Right hindlimb (tissue), 1 donor: ENCODE measurements around the gene FAM53A.
"Not testable (repeated sequence)": the region's sequence is repeated elsewhere in the genome, so short reads cannot be mapped to it uniquely, and the experiment has no call there.

Experiments
- DNase-seq: peaks from one replicate; pipeline ENCODE4 v3.0.0-alpha.2; 2018

FAM53A gene

DNA sequence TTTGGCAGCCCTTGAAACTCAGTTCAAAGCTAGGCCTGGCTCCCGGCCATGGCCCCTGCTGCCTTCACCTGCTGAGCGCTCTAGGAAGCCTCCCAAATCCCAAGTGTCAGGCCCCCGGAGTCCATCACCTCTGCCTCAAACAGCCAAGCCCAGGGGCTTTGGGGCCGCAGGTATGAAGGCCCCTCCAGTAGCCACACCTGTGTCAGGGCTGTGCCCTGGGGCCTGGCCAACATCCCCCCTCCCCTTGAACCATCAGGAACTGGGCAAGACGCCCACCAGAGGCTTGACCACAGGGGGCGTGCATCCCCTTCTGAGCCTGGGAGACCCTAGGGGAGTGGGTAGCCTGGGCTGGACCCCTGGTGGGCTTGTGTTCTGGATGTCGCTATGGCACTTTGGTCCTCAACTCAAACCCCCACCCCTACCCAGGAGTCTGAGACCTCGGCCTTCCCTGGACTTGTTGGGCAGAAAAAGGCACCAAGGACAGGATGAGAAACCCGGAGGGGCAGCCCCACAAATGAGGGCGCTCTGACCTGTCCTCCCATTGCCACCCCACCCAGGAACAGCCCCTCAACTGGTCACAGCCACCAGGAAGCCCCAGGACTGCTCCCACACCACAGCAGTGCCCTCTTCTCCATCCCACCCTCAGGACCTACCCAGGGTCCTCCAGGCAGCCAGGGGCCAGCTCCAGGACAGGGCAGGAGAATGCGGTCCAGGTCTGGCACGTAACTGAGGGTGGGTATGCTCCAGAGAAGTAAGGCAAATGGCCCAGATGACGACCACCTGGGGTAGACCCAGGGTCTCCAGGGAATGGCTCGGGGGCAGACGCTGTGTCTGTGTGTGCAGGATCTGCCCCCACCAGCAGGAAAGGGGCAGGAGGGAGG lies 32.2 kb upstream of the FAM53A start:
- DNase-seq, result no peak

DNA sequence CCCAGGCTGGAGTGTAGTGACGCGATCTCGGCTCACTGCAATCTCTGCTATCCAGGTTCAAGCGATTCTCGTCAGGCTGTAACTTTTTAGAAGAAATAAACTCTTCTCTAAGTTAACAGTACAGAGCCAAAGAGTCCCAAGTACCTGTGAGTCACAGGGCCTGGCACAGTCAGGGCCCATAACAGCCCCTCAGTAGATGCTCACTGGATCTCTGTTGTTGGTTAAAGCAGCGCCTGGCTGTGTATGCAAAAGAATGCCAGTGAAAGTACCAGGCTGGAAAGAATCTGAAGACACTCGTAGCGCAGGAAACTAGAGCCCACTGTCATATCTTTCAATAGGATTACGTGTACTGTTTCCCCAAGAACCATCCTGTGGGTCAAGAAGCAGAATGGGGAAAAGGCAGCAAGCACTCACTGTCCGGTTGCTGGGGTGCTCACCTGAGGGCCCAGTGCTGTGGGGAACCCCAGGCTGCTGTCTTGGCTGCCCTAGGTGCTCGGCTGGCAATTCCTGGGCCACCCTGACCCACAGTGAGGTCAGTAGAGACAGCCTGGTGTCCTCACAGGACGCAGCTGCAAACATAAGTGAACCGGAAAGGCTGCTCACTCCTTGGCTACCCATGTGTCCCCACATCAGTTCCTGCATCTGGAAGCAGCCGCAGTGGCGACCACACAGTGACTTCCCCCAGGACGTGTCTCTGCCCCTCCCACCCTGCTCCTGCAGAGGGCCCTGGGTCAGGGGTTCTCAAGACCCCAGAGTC lies 31.1 kb upstream of the FAM53A start:
- no peak for DNase-seq

DNA sequence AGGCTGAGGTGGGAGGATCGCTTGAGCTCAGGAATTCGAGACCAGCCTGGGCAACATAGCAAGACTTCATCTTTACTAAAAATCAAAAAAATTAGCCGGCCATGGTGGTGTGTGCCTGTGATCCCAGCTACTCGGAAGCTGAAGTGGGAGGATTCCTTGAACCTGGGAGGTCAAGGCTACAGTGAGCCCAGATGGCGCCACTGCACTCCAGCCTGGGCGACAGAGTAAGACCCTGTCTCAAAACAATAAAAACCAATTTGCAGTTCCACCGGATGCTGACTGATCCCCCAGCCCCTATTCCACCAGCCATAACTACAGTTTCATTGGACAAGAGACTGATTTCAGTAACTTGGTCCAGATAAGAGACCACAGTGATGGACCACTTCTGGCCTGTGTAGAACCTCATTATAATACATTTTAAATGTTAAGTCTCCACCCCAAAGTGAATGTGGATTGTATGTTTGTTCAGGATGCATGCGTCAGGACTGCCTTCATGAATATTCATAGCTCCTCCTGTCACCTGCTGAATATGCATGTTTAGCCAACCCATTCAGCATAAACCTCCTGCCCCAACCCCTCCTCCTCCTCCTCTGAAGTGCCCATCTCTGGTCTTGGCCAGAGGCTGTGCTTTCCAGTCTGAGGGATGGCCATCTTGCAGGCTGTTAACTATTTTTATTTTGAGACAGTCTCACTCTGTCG lies 30.3 kb upstream of the FAM53A start:
- DNase-seq, result no peak

DNA sequence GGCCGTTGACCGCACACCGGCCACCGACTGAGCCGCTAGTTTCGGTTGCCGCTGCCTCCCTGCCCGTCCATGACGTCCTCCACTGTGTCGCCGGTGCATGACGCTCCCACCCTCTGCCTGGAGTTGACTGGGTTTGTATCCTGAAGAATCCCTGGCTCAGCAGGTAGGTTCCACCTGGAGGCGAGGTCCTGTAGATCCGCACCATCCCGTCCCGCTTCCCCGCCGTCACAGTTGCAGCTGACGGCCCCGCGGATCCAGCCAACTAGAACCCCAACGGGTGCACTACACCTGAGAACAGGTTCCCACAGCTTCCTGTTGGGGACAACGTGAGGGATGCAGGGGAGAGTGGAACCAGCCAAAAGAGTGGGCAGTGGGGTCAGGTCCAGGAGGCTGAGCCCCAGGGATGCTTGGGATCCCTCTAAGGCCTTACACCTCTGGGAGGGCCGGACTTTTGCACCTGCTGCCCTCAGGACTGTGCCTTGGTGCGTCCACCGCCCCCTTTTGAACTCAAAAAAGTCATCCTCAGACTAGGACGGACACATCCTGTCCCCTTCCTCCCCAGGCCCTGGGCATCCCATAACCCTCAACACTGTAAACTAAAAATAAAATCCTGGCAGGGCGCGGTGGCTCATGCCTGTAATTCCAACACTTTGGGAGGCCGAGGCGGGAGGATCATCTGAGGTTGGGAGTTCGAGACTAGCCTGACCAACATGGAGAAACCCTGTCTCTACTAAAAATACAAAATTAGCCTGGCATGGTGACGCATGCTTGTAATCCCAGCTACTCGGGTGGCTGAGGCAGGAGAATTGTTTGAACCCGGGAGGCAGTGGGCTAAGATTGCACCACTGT lies 29.1 kb upstream of the FAM53A start:
- DNase-seq, result no peak

DNA sequence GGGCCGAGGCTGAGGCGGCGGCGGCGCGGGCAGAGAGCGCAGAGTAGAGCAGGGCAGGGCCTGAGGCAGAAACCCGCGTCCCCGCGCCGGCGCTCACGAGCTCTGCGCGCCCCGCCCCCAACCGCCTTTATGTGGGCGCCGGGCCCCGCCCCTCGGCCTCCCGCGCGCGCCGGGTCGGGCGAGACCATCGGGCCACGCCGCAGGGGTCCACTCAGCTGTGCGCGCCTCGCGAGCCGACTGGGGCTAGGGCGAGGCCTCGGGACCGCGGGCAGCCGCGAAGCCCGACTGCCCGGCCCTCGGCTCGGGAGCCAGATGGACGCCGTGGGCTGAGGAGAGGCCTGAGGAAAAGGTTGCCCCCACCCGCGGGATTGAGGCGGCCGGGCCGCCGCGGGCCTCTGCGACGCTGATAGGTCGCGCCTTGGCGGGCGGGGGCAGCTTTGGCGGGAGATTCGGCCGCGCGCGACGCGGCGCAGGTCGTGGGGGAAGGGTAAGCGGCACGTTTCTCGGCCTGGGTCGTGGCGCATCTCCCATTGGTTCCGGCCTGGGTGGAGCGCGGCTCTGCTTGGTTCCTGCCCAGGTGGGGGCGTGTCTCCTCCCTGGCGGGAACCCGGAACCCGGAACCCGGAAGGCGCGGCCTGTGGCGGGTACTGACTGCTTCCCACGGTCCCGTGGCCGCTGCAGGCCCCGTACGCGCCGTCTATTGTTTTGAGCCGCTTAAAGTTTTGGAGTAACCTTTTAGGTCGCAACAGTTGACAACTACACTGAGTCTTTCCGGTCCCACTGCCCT lies 28.3 kb upstream of the FAM53A start, which contains the start of gene SLBP:
Gene SLBP (minus strand): TSS at position 104 of the 787 bp plus-strand sequence. CDS start 131 bp downstream, outside the sequence.
- DNase-seq, result peak; percentile 94

DNA sequence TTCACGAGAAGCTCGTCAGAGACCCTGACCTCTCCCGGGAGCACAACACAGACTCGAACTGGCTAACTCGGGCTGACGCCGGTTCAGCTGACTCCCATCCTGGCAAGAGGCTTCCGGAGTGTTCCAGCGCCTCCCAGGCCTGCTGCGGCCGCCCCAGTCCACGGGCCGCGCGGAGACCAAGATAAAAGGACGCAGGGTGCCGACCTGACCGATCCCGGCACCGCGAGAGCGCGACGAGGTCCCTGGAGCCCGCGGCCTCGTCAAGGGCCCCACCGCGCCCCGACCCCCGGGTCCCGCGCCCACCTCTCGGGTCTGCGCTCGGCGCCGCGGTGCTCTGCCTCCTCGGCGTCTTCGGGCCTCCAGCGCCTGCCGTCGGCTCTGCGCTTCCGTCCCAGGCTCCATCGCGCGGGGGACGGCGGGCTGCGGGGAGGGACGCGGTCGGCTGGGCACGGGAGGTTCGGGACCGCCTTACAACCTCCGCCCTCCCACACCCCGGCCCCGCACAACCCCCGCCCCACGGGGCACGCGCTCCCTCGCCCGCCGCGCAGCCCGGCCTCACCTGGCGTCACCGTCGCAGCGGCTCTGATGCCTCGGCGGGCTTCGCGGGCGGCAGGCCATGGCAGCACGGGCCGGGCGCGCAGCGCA lies 27.6 kb upstream of the FAM53A start:
- peak; percentile 64 for DNase-seq

DNA sequence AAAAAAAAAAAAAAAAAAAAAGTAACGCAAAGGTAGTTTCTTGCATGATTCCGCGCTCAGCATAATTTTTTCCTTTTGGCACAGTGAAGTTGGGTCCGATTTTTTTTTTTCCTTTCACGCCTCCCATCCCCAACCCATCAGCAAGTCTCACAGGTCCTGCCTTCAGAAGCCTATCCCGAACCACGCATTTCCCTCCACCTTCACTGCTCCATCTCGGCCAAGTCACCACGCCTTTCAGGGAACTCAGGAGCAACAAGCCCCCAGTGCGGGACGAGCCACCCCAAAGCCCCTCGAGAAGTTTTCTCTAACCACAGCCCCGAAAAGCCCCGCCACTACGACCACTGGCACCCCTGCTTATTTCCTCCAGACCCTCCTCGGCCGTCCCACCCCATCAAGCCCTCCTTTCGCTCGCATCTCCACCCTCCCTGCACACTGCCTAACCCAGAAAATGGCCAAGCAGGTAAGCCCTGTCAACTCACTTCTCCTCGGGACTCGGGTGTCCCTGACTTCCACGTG lies 27.0 kb upstream of the FAM53A start:
- DNase-seq, result no peak

DNA sequence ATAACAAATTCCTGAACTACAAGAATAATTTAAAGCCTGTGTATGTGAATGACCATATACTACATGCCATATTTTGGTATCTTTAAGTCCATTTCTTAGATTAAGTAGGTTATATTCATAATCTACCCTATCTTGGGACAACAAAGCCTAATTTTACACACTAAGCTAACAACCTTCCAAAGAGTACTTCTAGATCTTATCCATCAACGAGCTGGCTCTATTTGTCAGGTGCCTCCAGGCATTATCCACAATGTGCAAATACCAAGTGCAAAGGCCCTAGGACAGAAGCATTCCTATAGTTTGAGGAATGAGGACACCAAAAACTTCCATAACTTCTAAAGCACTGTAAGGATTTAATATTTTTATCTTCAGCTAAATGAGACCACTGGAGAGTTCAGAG lies 24.5 kb upstream of the FAM53A start:
- DNase-seq, result no peak

DNA sequence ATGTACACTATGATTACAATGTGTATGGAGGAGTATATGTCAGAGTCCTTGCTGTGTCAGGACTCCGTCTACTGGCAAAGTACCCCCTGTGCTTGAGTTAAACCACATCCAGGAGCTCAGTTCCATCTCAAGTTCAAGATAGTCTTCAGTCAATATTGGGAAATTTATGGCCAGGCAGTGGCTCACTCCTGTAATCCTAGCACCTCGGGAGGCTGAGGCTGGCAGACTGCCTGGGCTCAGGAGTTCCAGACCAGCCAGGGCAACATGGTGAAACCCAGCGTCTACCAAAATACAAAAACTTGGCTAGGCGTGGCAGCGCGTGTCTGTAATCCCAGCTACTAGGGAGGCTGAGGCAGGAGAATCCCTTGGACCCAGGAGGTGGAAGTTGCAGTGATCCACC lies 22.2 kb upstream of the FAM53A start:
- DNase-seq, result no peak

DNA sequence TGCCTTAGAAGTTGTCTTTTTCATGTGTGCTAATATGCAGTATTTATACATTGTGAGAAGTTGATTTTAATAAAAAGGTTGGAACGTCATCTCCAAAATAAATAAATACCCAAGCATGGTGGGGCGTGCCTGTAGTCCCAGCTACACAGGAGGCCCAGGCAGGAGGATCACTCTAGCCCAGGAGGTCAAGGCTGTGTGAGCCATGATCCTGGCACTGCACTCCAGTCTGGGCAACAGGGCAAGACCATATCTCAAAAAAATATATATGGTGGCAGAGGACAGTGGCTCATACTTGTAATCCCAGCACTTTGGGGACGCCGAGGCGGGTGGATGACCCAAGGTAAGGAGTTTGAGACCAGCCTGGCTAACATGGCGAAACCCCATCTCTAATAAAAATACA lies 21.6 kb upstream of the FAM53A start:
- no peak for DNase-seq

DNA sequence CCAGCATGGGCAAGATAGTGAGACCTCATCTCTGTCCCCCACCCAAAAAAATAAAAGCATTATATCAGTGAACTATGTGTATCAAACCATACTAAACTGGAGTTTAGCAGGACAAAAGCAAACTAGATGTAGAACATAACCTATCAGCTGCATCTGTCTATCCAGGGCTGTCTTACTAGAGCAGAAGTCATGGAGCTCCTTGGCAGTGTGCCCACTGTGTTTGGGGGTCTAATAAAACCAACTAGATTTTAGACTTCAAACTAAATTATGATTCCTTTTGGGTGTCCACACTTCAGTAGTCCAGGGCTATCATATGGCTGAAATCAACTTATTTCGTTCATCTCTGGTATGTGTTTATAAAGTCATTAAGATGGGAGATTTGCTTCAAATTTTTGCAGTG lies 19.8 kb upstream of the FAM53A start:
- DNase-seq, result no peak

DNA sequence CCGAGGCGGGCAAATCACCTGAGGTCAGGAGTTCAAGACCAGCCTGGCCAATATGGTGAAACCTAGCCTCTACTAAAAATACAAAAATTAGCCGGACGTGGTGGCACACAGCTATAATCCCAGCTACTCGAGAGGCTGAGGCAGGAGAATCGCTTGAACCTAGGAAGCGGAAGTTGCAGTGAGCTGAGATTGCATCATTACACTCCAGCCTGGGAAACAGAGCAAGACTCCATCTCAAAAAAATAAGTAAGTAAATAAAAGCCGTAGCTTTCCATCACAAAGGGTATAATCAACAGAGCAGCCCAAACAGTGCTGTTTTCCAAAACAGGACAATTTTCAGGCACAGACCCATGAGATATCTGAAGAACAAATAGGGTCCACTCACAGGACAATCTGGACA lies 17.6 kb upstream of the FAM53A start:
- not testable (repeated sequence) for DNase-seq

DNA sequence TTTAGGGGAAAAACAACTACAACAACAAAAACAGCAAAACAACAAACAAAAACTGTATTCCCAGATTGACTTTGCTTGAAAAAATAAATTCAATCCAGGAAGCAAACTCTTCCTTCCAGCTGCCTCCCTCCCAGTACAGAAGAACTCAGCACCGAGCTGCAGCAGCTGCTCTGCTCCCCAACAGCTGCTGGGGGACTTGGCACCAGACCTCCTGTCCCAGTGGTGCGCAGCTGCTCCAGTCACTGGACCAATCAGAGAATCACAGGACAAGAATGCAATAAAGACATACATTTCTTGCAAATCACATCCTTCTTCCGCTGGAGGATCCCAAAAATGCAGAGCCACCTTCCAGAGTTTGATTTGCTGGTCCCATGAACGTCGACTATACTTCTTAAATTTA lies 11.8 kb upstream of the FAM53A start:
- DNase-seq, result peak; percentile 92

DNA sequence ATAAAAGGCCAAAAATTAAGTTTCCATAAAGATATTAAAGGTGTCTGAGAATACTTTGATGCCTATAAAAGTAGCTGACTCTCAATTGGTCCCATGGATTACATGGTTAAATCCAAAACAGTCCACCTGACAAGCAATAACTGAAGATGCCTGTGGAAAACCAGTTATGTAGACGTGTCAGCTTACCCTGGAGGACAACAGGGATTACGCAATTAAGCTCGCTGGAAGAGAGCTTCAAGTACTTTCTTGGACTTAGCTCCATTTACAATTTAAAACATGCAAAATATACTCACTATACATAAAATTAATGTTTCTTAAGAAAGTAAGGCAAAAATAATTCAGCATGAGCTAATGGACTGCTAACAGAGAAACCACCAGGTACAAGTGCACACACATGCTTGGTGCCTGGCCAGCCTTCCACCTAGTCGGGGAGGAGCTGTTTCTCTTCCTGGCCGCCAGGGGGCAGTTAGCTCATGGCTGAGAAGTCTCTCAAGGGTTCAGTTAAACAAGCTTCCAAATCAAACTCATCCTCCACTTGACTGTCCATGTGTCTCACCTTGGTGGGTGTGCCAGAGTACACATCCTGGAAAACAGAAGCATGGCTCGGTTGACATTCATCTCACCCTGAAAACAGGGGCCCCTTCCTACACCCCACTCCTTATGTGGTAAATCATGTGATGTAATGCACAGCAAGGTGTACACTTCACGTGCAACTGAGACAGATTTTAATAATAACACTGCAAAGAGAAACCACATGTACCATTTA lies 9.2 kb upstream of the FAM53A start:
- peak; percentile 69 for DNase-seq

DNA sequence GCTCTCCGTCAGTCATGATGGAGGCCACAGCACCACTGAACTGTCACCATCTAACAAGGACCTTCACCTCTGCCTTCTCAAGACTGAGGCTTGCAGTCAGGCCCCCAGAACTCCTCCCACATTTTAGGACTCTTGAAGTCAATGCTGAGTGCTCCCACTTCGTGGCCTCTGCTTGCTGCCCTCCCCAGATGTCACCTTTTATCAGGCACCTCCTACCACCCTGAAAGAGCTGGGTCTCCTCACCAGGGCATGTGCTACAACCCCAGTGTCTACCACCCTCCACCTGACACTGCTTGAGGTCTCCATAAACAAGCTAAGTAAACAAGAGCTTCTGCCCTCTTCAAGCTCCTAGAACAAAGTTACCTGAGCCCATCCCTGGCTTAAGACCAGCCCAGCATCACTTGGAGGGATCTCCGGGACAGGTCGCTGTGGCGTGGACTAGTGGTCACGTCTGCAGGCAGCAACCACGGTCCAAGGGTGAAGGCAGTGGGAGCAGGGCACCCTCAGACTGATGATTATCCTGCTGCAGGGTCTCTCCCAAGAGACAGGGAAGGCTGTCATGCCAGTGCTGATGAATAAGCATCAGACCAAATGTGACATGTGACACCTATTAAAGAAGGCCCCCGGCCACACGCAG lies 7.7 kb upstream of the FAM53A start:
- DNase-seq, result no peak

DNA sequence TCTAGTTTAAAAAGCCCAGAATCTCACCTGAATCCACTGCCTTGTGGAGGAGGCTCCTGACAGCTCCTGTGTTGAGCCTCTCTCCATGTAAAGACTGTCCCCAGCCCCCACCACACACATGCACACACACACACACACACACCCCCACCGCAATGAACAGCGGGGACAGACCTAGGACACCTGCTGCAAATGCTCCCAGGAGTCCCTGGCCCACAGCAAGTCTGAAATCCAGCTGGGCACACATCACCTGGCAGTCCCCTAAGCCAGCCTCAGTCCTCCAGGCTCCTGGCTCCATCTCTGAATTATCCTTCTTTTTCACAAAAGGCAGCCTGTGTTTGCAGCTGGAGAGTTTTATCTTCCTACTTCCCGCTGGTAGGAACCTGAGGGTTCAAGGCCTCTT lies 6.6 kb upstream of the FAM53A start:
- no peak for DNase-seq

DNA sequence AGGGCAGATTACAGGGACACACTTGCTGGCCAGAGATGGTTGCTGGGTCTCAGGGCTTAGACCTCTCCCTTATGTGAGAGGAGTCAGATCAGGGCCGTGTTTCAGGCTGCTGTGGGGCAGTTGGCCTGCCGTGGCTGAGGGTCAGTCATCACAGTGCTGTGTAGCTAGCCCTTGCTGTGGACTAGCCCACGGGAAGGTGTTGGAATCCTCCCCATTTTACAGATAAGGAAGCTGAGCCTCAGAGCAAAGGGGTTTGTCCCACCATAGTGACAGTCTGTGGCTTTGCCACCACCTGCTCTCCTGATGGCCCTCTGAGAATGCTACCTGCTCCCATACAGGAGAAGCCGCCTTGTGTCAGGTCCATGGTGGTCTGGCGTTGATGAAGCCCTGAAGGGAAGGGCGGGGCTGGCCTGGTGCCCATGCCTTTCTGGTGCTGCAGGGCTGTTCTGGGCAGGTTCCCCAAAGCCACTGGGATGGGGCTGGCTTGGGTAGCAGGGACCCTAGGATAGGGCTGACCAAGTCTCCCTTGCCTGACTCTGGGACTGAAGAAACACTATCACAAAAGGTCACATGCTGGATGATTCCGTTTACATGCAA lies 2.4 kb upstream of the FAM53A start:
- no peak for DNase-seq

DNA sequence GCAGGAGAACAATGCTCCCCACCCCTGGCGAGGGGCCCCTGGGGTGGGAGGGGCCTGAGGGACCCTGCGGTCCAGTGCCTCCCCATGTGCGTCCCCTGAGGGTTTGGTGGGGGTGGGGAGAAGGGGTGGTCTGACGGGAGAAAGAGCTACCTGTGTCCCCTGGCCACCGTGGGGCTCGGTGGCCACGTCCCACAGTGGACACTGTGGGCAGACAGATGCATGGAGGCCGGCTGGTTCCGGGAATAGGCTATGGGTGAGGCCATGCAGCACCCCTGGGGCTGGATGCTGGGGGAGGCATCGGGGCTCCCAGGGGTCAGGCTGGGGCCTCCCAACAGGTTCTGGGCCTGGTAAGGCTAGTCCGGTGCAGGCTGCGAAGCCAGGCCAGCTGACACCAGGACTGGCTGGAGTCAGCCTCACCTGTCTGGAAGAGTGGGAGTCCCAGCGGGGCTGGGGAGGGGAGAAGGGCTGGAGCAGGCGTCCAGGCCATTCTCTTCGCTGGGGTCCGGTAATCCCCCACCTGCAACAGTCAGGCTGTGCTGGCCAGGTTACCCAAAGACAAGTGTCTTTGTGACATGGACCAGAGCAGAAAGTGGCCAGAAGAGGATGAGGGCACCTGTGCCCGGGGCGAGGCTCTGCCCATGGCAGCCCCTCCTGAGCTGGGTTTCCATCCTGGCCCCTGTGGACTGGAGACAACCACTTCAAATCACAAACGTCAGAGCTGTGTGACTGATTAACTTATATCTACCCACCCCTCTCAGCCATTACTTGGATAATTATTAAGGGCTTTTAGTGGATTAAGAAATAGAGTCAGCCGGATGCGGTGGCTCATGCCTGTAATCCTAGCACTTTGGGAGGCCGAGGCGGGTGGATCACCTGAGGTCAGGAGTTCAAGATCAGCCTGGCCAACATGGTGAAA lies 1.4 kb upstream of the FAM53A start:
- DNase-seq, result peak; percentile 36
